NCI-H1417 (cell line): ENCODE data around the gene MAP4K1.

Experiments used
- DNase-seq, 3 experiments: peaks; one replicate each; lab custom pipeline; 2025; lab: John Stamatoyannopoulos, UW

The MAP4K1 gene

GRCh38 chr19:38617764-38618589 lies at the start of gene MAP4K1:
MAP4K1 (minus strand) TSS chr19:38617953; CDS start chr19:38617895, 58 bp downstream.
- DNase-seq, result peak; percentile 48 to 76 (median 55)

DNA sequence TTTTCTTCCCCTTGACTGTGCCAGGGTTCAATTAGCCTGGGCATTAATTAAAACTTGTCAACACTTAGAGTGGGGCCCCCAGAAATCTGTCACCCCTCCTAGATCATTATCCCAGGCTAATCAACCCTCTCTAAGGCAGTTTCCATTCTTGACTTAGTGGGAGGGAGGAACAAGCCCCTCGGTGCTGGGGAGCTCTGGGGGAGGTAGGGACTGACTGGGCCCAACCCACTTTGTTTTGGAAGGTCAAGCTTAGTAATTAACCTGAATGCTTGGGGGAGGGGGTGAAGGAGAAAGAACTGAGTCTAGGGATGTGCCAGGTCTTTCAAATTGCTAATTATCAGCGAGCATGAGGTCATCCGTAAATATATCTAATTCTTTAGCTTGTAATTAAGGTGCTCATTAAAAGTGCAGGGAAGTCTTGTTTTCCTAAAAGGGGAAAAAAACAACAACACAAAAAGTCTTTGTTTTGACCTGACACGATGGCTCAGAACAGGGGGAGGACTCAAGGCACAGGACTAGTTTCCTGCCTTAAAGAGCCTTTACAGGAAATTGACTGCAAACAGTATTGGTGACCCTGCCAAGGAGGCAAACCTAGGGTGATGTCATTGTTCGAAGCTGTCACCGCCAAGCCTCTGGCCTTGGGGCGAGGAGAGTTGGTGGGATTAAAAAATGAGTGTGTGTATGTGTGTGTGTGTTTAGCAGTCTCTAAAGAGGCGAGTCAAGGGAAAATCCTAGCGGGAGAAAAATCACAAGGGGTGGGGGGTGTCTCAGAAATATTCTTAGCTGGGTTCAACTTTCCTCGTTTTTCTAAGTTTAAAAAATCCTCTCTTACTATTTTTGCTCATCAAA lies 49.1 kb upstream of the MAP4K1 start:
- DNase-seq, result peak in 1 of 3 experiments; percentile 22

DNA sequence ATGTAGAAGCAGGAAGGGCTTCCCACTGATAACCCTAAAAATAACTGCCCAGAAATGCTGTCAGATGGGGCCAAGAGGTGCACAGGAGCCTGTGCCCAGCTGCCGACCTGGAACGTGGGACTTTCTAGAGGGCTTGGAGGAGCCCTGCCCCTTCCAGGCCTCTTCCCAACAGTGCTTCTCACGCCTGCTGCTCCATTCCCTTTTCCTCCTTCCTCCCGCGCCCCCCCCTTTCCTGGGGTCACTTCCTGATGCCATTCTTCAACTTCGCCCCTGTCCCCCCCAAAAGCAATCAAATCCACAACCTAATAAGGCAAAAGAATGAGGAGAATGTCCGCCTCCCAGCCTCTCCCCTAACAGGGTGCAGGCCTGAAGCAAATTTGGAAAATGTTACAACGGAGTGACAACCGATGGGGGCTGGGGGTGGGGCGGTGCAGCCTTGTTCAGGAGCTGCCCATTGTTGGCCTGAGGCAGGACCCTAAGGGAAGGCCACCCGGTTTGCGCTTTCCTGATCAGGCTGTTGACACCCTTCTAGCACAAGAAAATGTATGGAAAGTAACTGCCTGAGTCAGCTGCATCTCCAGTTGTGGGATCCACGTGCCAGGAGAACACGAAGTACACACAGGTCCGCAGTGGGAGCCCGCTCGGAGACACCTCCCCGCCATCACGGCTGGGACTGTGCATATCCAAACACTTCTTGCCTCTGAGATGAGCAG lies 48.4 kb upstream of the MAP4K1 start:
- DNase-seq, result no peak

DNA sequence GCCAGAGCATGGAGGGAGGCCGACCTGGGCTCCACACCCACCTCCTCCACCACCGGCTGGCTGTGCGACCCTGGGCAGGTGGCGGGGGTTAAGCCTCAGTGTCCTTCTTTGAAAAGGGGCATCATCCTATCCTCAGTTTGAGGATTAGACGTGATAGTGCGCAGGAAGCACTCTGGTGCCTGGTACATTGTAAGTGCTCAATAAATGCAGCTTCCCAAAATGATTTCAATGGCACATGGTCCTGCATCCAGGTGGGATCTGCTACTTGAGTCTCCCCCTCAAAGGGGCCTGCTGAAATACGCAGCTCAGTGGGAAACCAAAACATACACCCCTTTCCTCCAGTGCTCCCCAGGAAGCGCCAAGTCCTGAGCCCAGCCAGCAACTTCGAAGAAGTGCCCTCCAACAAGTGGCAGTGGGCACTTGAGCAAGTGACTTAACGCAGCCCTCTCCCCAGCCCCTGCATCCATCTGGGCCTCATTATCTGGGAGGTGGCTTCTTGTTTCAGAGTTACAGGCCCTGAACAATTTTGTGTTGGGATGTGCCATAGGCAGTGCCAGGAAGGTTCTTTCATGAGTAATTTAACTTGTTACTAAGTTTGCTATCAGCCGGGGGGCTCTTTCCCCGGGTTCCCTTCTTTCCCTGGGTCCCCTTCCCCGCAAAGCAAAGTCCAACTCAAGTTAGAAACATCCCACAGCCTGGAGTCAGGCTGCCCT lies 47.6 kb upstream of the MAP4K1 start:
- DNase-seq, result no peak

GRCh38 chr19:38664503-38665211 lies 46.9 kb upstream of the MAP4K1 start:
- no peak for DNase-seq

- no peak for DNase-seq
Observed at GRCh38 chr19:38663957-38664502, 46.3 kb upstream of the MAP4K1 start.

GRCh38 chr19:38663156-38663651 lies 45.5 kb upstream of the MAP4K1 start:
- no peak for DNase-seq

DNA sequence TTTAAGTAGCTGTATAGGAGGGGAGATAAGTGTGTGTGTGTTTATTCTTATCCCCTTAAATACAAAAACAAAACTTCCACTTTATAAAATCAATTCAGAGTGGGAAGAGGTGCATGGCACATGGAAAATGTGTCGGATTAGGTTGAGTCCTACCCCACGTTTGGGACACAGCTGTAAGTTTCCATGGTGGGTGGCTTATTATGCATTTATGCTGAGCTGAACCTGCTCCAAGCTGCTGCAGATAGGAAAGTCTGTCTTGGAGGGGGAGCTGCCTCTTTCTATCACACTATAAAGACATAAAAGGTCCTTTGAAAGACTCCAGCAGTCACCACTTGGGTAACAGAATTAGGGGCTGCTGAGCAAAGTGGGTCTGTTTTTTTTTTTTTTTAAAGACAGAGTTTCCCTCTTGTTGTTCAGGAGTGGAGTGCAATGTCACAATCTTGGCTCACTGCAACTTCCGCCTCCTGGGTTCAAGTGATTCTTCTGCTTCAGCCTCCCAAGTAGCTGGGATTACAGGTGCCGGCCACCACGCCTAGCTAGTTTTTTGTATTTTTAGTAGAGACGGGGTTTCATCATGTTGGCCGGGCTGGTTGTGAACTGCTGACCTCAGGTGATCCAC lies 44.9 kb upstream of the MAP4K1 start:
- no peak for DNase-seq

- DNase-seq, result peak in 2 of 3 experiments; percentile 18 to 67
Observed at GRCh38 chr19:38661996-38662395, 44.2 kb upstream of the MAP4K1 start.

- DNase-seq, result no peak
Observed at GRCh38 chr19:38661136-38661535, 43.4 kb upstream of the MAP4K1 start.

GRCh38 chr19:38660724-38661123 lies 43.0 kb upstream of the MAP4K1 start:
- DNase-seq, result no peak

GRCh38 chr19:38658462-38659306 lies 40.9 kb upstream of the MAP4K1 start:
- DNase-seq, result peak in 1 of 3 experiments; percentile 22

DNA sequence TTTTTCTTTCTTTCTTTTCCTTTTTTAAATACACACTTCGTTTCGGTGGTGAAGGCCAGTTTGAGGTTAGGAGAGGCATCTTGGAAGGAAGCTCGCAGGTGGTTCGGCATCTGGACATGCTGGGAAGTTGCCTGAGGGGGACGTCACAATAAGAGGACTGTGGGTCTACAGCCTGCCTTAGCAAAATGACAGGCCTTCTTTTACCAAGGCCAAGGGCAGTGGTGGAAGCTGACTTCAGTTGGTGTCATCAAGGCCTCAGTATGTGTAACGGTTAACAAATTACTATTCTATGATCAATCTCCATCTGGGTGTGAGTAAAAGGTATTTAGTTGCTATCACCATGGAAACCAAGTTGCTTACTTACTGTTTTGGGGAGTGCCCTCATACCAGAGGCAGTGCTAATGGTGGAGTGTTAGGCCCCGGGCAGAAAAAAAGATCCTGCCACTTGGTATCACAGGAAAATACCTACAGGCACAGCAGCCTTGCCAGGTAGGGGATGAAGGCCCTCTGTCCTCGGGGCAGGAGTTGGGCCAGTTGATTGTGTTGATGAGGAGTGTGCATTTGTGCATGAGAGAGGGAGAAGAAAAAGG lies 40.0 kb upstream of the MAP4K1 start:
- no peak for DNase-seq

DNA sequence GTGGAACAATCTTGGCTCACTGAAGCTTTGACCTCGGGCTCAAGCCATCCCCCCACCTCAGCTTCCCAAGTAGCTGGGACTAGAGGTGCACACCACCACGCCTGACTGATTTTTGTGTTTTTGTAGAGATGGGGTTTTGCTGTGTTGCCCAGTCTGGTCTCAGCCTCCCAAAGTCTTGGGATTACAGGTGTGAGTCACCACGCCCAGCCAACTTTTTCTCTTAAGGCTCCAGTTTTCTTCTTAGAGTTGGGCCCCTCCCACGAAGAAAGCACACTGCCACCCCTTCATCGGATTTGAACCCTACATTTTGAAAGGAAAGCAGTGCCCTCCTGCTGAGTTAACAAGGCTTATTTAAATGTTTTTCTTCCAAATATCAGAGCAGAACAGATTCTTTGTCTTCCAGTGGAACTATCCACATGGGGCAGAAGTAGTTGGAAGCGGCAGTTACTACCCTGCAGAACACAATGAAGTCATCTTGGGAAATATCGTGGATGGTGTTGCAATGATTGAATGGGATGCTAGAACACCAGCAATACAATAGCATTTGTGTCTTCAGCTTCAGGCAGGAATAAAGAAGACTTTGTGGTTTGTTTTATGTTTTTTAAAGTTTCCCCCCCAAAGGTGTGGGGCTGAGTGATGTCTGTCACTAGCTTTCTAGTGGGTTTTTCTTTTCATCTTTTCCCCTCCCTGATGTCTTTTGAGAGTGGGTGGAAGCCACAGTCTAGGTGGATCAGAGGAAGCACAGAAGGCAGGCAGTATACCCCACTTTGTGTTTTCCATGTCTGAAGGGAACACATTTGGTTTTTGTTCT lies 38.6 kb upstream of the MAP4K1 start:
- no peak for DNase-seq

GRCh38 chr19:38655148-38655824 lies 37.5 kb upstream of the MAP4K1 start:
- no peak for DNase-seq

GRCh38 chr19:38654628-38655055 lies 36.9 kb upstream of the MAP4K1 start:
- DNase-seq, result no peak

GRCh38 chr19:38653028-38653571 lies 35.3 kb upstream of the MAP4K1 start:
- peak in 2 of 3 experiments; percentile 4 to 60 for DNase-seq
